ENCODE data around the gene MCM3. TPM values are rescaled to one million over a fixed set of nuclear protein-coding genes. Genes with fewer than 3 reads are reported as not detected.

MCM3 gene
- total and polyA plus RNA-seq, 2 donors from 2014 or later, result 19.7 to 40.9 TPM

- Histone ChIP-seq H3K27ac (ENCODE audit: low read depth in 2 of 2, low read length in 2 of 2) (no peak overlapping the region), H3K9me3 (ENCODE audit: control insufficient read depth in 2 of 3, insufficient read depth in 1 of 3, low read length in 3 of 3) (no peaks in the 10 kb centered on the region), H3K4me1 (ENCODE audit: control insufficient read depth in 2 of 3, insufficient read depth in 2 of 3, low read depth in 1 of 3, low read length in 3 of 3) (peaks cover 0 to 5% (median 2%) of the 10 kb centered on the region in 3 donors), H3K4me3 (ENCODE audit: low read length in 3 of 3) (no peak overlapping the region), H3K36me3 (ENCODE audit: control insufficient read depth in 2 of 3, insufficient read depth in 3 of 3, low read length in 3 of 3) (no peaks in the 10 kb centered on the region), H3K27me3 (ENCODE audit: control insufficient read depth, insufficient read depth, low read length) (no peaks in the 10 kb centered on the region), H3K9ac (ENCODE audit: low read length in 3 of 3) (no peak overlapping the region)
- TF ChIP-seq CTCF (IDR thresholded peaks at IDR 0.05; ENCODE audit: borderline replicate concordance, extremely low read depth, insufficient read depth), result no peak
- FAIRE-seq (no peak), DNase-seq (no peak)
- intact Hi-C loops (cut with DNase I), result no loop called here
Observed at GRCh38 chr6:52233005-52233404, 51.5 kb downstream of the MCM3 start.

GRCh38 chr6:52231406-52232127 lies 53.0 kb downstream of the MCM3 start:
- H3K9me3 ChIP-seq (ENCODE audit: control insufficient read depth in 2 of 3, insufficient read depth in 1 of 3, low read length in 3 of 3), result no peaks in the 10 kb centered on the region

GRCh38 chr6:52230685-52231084 lies 53.9 kb downstream of the MCM3 start:
- no peak overlapping the region for H3K27ac ChIP-seq (ENCODE audit: low read depth in 2 of 2, low read length in 2 of 2)
- no peaks in the 10 kb centered on the region for H3K36me3 ChIP-seq (ENCODE audit: control insufficient read depth in 2 of 3, insufficient read depth in 3 of 3, low read length in 3 of 3)
- DNase-seq, result no peak
- H3K27me3 ChIP-seq (ENCODE audit: control insufficient read depth, insufficient read depth, low read length), result no peaks in the 10 kb centered on the region
- no peak overlapping the region for H3K4me3 ChIP-seq (ENCODE audit: low read length in 3 of 3)
- no peaks in the 10 kb centered on the region for H3K9me3 ChIP-seq (ENCODE audit: control insufficient read depth in 2 of 3, insufficient read depth in 1 of 3, low read length in 3 of 3)
- no peak overlapping the region for H3K9ac ChIP-seq (ENCODE audit: low read length in 3 of 3)
- H3K4me1 ChIP-seq (ENCODE audit: control insufficient read depth in 2 of 3, insufficient read depth in 2 of 3, low read depth in 1 of 3, low read length in 3 of 3), result peaks cover 0 to 5% (median 2%) of the 10 kb centered on the region in 3 donors
- intact Hi-C loops (cut with DNase I), result no loop called here
- TF ChIP-seq CTCF (IDR thresholded peaks at IDR 0.05; ENCODE audit: borderline replicate concordance, extremely low read depth, insufficient read depth), result no peak
- no peak for FAIRE-seq

More at GRCh38 chr6:52231406-52232127, 53.0 kb downstream of the MCM3 start:
- peaks cover 0 to 5% (median 2%) of the 10 kb centered on the region in 3 donors for H3K4me1 ChIP-seq (ENCODE audit: control insufficient read depth in 2 of 3, insufficient read depth in 2 of 3, low read depth in 1 of 3, low read length in 3 of 3)
- intact Hi-C loops (cut with DNase I), result no loop called here
- no peak for DNase-seq
- FAIRE-seq, result no peak
- no peaks in the 10 kb centered on the region for H3K36me3 ChIP-seq (ENCODE audit: control insufficient read depth in 2 of 3, insufficient read depth in 3 of 3, low read length in 3 of 3)
- H3K4me3 ChIP-seq (ENCODE audit: low read length in 3 of 3), result no peak overlapping the region
- H3K9ac ChIP-seq (ENCODE audit: low read length in 3 of 3), result no peak overlapping the region
- no peak for TF ChIP-seq CTCF (IDR thresholded peaks at IDR 0.05; ENCODE audit: borderline replicate concordance, extremely low read depth, insufficient read depth)
- H3K27ac ChIP-seq (ENCODE audit: low read depth in 2 of 2, low read length in 2 of 2), result no peak overlapping the region
- H3K27me3 ChIP-seq (ENCODE audit: control insufficient read depth, insufficient read depth, low read length), result no peaks in the 10 kb centered on the region
